NCI-H128 (cell line): ENCODE measurements around the gene CLDN9.
"Not testable (repeated sequence)": the region's sequence is repeated elsewhere in the genome, so short reads cannot be mapped to it uniquely, and the experiment has no call there.

Source experiments
- DNase-seq: peaks from one replicate; lab custom pipeline; 2025; ENCODE audit not compliant: unreplicated experiment; lab: John Stamatoyannopoulos, UW

CLDN9 gene

DNA sequence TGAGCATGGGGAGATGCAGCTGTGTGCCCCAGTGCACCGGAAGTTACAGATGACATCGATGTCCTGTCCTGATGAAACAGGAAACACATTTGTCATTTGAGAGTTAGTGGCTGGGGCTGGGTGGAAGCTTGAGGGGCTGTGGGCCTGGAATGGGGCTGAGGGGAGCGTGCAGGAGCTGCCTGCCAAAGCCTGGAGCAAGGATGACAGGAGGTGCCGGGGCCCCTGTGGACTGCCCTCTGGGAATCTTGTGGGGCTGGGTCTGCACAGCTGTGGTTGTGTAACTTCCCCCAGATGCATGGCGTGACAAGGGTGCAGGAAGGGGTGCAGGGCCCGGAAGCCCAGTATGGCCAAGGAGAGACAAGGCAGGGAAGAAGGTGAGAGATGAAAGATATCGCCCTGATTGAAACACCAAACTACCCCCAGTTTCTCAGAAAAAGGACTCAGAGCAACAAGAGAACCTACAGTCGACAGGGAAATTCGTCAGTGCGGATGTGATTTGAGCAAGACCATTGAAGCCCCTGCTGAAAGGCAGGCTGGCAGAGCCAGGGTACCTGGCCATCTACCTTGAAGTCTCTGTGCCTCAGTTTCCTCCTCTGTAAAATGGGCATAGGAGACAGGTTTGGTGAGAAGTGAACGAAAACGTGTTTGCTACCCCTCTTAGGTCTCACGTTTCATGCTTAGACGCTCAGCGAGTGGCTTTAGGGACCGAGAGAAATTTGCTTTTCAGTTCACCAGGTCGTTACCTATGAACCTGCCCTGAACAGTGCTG lies 42.4 kb downstream of the CLDN9 start:
- no peak for DNase-seq

DNA sequence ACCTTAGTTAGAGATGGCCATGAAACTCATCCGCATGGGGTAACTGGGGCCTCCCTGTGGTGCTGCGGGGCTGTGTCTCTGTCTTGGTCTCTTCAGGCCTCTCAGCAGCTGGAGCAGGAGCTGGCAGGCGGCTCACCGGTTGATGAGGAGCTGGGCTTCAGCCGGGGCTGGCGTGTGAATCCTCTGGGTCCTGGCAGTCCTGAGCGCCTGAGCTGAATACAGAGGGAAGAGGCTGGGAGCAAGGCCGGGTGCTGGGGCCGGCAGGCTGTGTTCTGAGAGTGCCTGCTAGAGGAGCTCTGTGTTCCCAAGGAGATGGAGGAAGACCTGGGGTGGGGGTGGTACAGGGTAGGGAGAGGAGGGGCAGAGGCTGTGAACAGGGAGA lies 43.0 kb downstream of the CLDN9 start:
- not testable (repeated sequence) for DNase-seq

- DNase-seq: no peak
Observed at GRCh38 chr16:3056336-3057180, 43.8 kb downstream of the CLDN9 start.

DNA sequence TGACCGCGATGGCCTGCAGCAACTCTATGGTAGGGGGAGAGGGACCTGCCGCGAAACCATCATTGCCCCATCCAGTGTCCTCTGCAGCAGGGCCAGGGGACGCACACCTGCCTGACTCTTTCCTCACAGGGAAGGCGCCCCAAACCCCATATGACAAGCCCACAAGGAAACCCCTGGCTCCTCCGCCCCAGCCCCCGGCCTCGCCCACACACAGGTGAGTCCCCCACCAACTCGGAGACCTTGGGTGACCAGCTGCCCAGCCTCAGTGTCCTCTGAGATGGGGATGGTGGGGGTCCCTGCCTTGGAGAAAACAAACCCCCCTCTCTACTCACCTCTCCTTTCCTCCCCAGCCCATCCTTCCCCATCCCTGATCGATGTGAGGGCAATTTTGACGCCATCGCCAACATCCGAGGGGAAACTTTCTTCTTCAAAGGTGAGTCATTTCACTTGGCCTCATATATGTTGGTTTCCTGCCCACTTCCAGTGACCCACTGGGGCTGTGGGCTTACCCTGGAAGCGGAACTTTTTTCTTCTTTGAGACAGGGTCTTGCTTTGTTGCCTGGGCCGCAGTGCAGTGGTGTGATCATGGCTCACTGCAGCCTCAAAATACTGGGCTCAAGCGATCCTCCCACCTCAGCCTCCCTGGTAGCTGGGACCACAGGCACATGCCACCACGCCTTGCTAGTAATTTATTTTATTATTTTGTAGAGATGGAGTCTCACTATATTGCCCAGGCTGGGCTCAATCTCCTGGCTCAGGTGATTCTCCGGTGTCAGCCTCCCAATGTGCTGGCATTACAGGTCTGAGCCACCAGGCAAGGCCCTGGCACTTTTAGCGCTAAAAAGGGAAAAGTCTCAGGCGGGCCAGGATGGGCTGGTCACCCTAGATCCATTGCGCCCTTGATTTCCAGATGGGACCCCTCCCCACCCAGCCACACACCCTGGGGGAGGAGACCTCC lies 44.7 kb downstream of the CLDN9 start:
- no peak for DNase-seq

DNA sequence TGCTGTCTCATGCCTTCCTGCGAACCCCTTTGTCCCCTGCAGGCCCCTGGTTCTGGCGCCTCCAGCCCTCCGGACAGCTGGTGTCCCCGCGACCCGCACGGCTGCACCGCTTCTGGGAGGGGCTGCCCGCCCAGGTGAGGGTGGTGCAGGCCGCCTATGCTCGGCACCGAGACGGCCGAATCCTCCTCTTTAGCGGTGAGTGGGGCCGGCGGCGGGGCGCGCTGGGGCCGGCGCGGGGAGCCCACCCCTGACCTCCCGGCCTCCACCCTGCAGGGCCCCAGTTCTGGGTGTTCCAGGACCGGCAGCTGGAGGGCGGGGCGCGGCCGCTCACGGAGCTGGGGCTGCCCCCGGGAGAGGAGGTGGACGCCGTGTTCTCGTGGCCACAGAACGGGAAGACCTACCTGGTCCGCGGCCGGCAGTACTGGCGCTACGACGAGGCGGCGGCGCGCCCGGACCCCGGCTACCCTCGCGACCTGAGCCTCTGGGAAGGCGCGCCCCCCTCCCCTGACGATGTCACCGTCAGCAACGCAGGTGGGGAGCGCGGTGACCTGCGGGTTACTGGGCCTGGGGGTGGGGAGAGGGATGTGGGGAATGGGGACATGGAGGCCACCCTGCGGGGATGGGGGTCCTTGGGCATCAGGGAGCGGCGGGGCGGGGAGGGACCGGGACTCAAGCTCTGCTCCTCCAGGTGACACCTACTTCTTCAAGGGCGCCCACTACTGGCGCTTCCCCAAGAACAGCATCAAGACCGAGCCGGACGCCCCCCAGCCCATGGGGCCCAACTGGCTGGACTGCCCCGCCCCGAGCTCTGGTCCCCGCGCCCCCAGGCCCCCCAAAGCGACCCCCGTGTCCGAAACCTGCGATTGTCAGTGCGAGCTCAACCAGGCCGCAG lies 45.7 kb downstream of the CLDN9 start:
- DNase-seq: no peak

DNA sequence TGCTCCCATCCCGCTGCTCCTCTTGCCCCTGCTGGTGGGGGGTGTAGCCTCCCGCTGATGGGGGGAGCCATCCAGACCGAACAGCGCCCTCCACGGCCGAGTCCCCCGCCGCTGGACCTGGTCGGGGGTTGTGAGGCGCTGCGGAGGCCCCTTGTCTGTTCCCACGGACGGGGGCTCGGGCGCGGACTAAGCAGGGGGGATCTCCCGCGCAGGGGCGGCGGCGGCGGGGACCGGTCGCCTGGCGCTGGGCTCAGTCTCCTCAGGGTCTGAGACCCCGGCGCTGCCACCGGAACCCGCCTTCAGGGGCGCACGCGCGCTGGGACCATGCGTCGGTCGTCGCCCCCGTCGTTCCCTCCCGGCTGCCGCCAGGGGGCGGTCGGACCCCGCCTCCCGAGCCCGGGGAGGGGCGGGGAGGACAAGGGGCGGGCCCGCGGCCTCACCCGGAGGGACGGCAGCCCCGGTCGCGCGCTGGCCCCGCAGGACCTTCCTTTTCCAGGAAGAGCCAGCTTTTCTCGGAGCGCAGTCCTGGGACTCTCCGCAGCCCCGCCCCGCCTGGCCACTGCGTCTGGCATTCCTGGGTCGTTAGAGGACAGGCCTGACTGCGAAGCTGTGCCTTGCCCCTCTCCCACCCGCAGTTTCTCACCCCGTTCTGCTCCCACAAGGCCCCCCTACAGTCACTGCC lies 46.5 kb downstream of the CLDN9 start:
- peak; percentile 32 for DNase-seq

DNA sequence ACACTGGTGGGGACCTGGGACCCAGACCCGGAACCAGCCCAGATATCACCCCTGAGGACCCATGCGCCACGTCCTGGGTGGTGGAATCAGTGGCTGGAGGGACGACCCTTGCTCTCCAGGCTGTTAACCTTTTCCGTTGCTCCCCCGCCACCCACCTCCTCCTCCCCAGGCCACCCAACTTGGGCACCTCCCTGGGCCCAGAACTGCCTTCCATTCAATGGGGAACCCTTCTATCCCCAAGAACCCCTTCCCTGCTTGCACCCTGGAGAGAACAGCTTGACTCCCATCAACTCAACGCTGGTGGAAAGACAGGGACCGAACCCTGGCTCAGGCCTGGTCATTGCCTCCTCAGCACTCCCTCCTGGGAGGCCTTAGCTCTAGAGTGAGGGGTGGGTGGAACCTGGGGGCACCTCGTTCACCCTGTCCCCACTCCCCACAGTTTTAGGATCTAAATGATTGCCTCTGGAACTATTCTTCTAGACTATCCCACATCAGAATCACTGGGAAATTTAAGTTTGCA lies 47.1 kb downstream of the CLDN9 start:
- no peak for DNase-seq

GRCh38 chr16:3060339-3061127 lies 47.8 kb downstream of the CLDN9 start:
- no peak for DNase-seq

- DNase-seq: no peak
Observed at GRCh38 chr16:3062553-3062952, 49.8 kb downstream of the CLDN9 start.

DNA sequence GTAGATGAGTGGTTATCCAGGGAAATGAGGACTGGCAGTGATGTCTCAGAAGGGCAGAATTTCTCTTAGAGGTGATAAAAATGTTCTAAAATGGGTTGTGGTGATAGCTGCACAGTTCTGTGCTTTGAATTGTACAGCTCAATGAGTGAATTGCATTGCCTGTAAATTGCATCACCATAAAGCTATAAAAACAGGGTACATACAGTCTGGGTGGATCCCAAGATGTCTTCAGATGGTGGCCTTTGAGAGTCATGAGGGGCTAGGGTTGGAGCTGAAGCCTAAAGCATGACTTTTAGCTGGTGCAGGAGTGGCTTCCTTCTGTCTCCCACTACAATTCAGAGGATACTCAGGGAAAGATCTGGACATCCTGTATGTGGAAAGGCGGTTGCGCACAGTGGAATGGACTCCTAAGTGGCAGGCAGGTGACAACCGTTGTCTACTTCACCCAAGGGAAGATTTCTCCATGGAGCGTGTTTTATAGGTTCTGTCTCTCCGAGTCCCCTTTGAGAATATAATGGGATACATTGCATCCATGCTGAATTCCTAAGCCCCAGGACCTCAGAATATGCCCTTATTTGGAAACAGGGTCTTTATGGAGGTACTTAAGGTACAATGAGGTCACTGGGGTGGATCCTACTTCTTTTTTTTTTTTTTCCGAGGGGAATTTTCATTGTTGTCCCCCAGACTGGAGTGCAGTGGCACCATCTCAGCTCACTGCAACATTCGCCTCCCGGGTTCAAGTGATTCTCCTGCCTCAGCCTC lies 51.1 kb downstream of the CLDN9 start:
- no peak for DNase-seq
